ENCODE data around the gene PLD3.

DNA sequence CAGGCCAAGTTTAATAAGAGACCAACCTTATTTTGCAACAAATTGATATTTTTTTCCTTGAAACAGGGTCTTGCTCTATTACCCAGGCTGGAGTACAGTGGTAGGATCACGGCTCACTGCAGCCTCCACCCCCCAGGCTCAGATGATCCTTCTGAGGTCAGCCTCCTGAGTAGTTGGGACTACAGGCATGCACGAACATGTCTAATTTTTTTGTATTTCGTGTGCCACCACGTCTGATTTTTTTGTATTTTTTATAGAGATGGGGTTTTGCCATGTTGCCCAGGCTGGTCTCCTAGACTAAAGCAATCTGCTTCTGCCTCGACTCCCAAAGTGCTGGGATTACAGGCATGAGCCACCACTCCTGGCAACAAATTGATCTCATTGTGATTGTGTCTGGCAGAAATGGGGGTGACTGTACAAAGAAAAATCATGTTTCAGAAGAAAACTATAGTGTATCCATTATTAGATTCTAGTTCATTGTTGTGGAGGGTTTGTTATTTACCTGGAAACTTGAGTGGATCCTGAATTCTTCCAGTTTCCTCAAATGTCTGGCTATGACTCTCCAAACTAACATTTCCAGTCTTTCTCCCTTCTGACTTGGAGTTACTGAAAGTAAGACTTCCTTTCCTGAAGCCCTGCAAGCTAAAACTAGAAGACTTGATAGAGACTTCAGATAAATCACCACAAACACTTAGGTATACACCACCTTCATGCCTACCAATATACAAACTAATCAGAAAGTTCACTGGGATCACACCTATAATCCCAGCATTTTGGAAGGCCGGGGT is 46.1 kb upstream of the PLD3 start:
- TF ChIP-seq, protein P1, sequence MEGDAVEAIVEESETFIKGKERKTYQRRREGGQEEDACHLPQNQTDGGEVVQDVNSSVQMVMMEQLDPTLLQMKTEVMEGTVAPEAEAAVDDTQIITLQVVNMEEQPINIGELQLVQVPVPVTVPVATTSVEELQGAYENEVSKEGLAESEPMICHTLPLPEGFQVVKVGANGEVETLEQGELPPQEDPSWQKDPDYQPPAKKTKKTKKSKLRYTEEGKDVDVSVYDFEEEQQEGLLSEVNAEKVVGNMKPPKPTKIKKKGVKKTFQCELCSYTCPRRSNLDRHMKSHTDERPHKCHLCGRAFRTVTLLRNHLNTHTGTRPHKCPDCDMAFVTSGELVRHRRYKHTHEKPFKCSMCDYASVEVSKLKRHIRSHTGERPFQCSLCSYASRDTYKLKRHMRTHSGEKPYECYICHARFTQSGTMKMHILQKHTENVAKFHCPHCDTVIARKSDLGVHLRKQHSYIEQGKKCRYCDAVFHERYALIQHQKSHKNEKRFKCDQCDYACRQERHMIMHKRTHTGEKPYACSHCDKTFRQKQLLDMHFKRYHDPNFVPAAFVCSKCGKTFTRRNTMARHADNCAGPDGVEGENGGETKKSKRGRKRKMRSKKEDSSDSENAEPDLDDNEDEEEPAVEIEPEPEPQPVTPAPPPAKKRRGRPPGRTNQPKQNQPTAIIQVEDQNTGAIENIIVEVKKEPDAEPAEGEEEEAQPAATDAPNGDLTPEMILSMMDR (IDR thresholded peaks at IDR 0.05; ENCODE audit: insufficient read depth, low read length), result no peak
- TF ChIP-seq GABPA (IDR thresholded peaks at IDR 0.05; ENCODE audit: low read depth), result no peak

All from HL-60 (cell line).